ENCODE data around the gene PLTP.
A peak's percentile ranks its signal among the peaks of the same experiment; 100 is the strongest.
"Not testable (repeated sequence)": the region's sequence is repeated elsewhere in the genome, so short reads cannot be mapped to it uniquely, and the experiment has no call there.

PLTP gene

DNA sequence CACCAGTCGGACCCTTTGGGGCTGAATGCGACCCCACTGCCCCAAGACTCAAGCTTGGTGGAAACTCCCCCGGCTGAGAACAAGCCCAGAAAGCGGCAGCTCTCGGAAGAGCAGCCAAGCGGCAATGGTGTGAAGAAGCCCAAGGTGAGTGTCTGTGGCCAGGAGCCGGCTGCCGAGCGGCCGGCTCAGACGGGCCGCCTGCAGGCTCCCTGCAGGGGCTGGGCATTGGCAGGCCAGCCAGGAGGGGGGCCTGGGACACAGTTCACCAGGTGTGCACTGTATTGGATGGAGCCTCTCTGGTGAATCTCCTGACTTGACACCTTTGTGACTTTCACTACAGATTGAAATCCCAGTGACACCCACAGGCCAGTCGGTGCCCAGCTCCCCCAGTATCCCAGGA lies 28.5 kb upstream of the PLTP start:
- FAIRE-seq: no peak
- TF ChIP-seq POLR2A (IDR thresholded peaks at IDR 0.05; ENCODE audit: low read depth, low read length): no peak
- TF ChIP-seq POLR2AphosphoS5 (IDR thresholded peaks at IDR 0.05; ENCODE audit: low read depth, low read length): no peak
- no peak for TF ChIP-seq TAF1 (IDR thresholded peaks at IDR 0.05; ENCODE audit: borderline replicate concordance, low read depth, low read length)
- DNase-seq (ENCODE audit: insufficient read length): no peak

DNA sequence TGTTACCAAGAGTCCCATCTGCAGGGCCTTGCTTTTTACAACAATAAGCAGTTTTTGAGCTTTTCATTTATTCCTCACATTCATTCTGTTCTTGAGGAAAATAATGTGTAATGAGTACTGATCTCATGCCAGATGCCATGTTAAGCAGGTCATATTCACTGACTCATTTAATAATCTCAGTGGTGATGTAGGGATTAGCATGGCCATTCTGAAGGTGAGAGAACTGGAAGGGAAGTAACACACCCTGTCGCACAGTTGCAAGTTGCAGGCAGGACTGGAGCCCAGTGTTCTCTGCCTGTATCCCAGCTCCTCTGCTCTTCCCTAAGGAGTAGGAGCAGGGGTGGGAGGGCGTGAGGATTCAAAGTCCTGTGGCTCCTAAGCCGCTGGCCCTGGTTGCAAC lies 28.1 kb upstream of the PLTP start:
- no peak for TF ChIP-seq POLR2A (IDR thresholded peaks at IDR 0.05; ENCODE audit: low read depth, low read length)
- TF ChIP-seq TAF1 (IDR thresholded peaks at IDR 0.05; ENCODE audit: borderline replicate concordance, low read depth, low read length): no peak
- TF ChIP-seq POLR2AphosphoS5 (IDR thresholded peaks at IDR 0.05; ENCODE audit: low read depth, low read length): no peak
- no peak for DNase-seq (ENCODE audit: insufficient read length)
- FAIRE-seq: no peak

DNA sequence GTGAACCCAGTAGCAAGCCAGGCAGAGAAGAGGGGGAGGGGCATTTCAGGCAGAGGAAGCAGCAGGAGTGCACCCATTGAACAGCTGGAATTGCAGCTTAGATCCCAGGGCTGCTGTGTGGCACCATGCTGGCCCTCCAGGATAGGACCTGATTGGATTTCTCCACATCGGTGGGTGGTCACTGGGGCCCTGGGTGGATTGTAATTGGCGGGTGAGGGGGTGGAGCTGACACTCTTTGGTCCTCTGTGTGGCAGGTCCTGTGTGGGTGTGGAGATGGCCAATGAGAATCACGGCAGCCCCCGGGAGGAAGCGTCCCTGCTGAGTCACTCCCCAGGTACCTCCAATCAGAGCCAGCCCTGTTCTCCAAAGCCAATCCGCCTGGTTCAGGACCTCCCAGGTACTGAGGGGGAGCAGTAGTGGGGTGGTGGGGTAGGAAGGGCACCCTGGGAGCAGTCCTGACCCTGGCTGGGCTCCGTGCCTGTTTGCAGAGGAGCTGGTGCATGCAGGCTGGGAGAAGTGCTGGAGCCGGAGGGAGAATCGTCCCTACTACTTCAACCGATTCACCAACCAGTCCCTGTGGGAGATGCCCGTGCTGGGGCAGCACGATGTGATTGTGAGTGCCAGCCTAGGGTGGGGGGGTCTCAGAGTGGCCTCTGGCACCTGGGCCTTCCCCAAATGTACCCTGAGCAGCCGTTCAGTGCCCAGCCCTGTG lies 26.9 kb upstream of the PLTP start:
- TF ChIP-seq POLR2A (IDR thresholded peaks at IDR 0.05; ENCODE audit: low read depth, low read length) (peak; percentile 24; the same call in 1 of the 2 replicates), POLR2AphosphoS5 (IDR thresholded peaks at IDR 0.05; ENCODE audit: low read depth, low read length) (peak; percentile 40; the same call in 1 of the 2 replicates), TAF1 (IDR thresholded peaks at IDR 0.05; ENCODE audit: borderline replicate concordance, low read depth, low read length) (no peak)
- no peak for FAIRE-seq
- no peak for DNase-seq (ENCODE audit: insufficient read length)

DNA sequence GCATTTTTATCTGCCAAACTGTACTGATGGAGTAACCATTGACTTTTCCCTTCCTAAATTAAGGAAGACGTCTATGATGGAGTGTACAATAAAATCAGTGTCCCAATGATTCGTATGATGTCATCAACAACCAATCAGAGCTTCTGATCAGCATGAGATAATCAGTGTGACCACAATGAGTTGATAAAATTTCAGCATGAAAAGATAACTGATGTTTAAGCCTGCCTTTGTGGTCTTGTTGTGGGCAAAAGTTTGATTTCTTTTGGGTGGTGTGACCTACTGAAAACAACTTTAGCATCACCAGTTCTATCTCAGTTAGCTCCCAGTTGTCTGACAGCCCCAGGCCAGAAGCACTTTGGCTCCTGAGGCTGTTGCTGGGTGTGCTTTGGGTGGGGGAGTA lies 25.8 kb upstream of the PLTP start:
- no peak for TF ChIP-seq POLR2A (IDR thresholded peaks at IDR 0.05; ENCODE audit: low read depth, low read length)
- no peak for TF ChIP-seq TAF1 (IDR thresholded peaks at IDR 0.05; ENCODE audit: borderline replicate concordance, low read depth, low read length)
- TF ChIP-seq POLR2AphosphoS5 (IDR thresholded peaks at IDR 0.05; ENCODE audit: low read depth, low read length): no peak
- FAIRE-seq (no peak), DNase-seq (ENCODE audit: insufficient read length) (no peak)

DNA sequence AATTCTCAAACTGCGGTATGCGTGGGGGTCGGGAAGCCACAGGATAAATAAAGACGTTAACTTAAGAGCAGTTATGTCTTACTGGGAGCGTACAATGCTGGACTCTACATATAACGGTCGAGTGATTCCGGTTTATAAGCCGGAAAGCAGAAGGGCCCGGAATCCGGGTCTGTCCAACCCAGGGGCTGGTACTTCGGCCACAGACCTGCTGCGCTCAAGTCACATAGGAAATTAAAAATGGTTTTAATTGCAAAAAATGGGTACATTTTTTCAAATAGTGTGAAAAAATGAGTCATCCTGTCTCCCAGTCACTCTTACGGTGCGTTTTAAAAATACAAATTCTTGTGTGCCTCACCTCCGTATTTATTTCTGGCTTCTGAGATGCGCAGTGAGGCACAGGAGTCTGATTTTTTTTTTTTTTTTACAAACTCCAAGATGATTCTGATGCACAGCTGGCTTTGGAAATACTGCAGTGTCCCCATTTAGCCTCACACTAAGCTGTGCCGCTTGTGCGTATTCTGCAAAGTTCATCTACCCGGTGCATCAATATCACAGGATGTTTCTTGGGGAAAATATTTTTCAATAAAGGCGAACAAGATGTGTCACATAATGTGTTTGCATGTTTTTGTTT lies 23.6 kb upstream of the PLTP start:
- FAIRE-seq: no peak
- TF ChIP-seq TAF1 (IDR thresholded peaks at IDR 0.05; ENCODE audit: borderline replicate concordance, low read depth, low read length) (no peak), POLR2A (IDR thresholded peaks at IDR 0.05; ENCODE audit: low read depth, low read length) (no peak), POLR2AphosphoS5 (IDR thresholded peaks at IDR 0.05; ENCODE audit: low read depth, low read length) (no peak; the same call in 1 of the 2 replicates)
- no peak for DNase-seq (ENCODE audit: insufficient read length)

DNA sequence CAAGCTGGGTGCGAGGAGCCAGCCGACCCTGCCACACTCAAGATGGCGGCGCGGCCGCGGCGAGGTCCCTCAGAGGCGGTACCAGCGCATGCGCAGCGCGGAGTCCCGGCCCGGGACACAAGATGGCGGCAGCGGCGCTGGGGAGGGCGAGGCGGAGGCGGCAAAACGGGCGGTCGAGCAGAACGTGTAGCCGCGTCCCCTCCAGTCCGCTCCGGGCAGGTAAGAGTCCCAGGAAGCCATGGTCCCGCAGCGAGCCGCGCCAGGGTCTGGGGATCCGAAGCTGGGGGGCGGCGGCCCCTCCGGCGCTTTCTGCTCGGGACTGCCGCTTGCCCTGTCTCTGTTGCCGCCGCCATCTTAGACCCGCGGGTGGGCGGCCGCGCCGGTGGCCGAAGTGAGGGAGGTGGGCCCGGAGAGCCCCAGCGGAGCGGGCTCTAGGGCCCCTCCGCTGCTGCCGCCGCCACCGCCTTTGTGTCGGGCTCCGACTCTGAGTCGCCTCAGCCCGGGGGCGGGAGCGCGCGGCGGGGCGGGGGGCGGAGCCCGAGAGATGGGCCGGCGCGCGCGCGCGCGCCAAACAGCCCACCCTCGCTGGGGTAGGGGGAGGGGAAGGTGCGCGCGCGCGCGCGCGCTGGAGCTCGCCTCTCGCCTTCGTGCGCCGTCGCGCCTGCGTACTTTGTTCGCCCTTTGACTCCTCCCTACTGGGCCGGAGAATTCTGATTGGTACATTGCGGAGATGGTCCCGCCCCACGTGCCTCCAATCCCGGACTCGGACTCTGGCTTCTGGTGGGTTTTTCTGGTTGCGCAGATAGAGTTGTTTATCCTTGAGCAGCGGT lies 22.8 kb upstream of the PLTP start, which contains the start of gene PCIF1:
PCIF1 (plus strand) TSS at position 98 of the 830 bp plus-strand sequence. CDS start 4,317 bp downstream, outside the sequence.
- FAIRE-seq (peak; percentile 85), DNase-seq (ENCODE audit: insufficient read length) (peak; percentile 98)
- TF ChIP-seq POLR2A (IDR thresholded peaks at IDR 0.05; ENCODE audit: low read depth, low read length): peak; percentile 92
- TF ChIP-seq TAF1 (IDR thresholded peaks at IDR 0.05; ENCODE audit: borderline replicate concordance, low read depth, low read length): peak; percentile 98
- peak; percentile 87 for TF ChIP-seq POLR2AphosphoS5 (IDR thresholded peaks at IDR 0.05; ENCODE audit: low read depth, low read length)

DNA sequence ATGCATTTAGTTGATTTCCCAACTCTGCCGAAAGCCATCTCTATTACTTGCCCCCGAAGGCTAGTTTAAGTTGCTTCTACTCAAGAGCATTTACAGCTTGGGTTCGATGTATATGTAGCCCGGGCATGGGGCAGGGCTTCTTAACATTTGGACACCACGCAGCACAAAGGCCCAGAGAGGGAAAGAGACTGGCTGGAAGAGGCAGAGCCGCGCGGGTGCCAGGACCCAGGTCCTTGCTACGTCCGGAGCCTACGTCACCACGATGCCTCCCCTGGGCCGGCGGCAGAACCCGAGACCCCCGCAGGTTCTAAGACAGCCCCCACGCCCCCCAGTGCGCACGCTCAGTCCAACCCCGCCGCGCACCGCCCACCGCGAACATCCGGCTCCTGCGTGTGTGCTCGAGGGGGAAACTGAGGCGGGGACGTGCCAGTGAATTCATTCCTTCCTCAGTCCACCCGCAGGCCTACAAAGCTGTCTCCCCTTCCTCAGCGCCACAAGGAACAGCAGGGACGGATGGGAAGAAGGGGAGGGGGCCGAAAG lies 22.2 kb upstream of the PLTP start:
- FAIRE-seq: no peak
- DNase-seq (ENCODE audit: insufficient read length): peak; percentile 46

DNA sequence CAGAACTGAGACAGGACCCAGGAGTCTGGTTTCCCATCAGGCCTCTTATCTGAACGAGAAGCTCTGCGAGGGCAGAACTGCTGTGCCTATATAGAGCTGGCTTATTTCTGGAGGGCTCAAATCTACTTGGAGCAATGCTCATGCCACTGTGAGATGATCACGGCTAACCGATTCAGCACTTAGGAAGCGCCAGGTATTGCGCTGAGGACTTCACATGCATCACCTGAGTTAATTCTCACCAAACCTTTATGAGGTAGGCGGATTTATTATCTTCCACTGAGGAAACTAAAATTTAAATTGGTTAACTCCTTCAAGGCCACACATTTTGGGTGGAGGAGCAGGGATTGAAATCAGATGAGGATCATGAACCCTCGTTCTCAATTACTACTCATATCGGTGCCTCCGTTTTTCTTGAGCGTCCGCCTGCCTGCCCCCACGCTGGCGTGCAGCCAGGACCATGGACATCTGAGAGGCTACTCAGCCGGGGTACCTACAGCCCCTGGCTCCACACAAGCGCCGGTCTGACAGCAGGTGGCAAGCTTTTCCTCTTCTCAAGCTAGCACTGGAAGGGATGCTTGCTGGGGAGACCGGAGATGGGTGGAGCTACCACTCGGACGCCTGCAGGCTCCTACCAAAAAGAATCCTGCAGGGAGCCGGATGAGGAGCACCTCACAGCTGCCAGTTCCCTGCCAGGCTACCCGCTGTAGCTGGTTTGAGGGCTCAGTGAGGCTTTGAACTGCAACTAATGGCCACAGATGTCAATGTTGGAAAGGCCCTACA lies 21.5 kb upstream of the PLTP start:
- DNase-seq (ENCODE audit: insufficient read length) (peak; percentile 65), FAIRE-seq (no peak)
- TF ChIP-seq POLR2A (IDR thresholded peaks at IDR 0.05; ENCODE audit: low read depth, low read length) (no peak), POLR2AphosphoS5 (IDR thresholded peaks at IDR 0.05; ENCODE audit: low read depth, low read length) (no peak; the same call in 1 of the 2 replicates), TAF1 (IDR thresholded peaks at IDR 0.05; ENCODE audit: borderline replicate concordance, low read depth, low read length) (no peak)

More for the DNA sequence above, 22.2 kb upstream of the PLTP start:
- TF ChIP-seq TAF1 (IDR thresholded peaks at IDR 0.05; ENCODE audit: borderline replicate concordance, low read depth, low read length) (no peak), POLR2A (IDR thresholded peaks at IDR 0.05; ENCODE audit: low read depth, low read length) (no peak), POLR2AphosphoS5 (IDR thresholded peaks at IDR 0.05; ENCODE audit: low read depth, low read length) (no peak)

DNA sequence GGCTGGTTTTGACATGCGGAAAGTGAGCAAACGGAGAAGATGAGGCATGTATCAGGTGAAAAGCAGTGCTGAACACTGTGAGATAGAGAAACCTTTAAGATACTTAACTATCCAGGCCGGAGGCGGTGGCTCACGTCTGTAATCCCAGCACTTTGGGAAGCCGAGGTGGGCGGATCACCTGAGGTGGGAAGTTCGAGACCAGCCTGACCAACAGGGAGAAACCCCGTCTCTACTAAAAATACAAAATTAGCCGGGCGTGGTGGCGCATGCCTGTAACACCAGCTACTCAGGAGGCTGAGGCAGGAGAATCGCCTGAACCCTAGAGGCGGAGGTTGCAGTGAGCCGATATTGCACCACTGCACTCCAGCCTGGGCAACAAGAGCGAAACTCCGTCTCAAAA lies 19.7 kb upstream of the PLTP start:
- not testable (repeated sequence) for FAIRE-seq; DNase-seq (ENCODE audit: insufficient read length)

DNA sequence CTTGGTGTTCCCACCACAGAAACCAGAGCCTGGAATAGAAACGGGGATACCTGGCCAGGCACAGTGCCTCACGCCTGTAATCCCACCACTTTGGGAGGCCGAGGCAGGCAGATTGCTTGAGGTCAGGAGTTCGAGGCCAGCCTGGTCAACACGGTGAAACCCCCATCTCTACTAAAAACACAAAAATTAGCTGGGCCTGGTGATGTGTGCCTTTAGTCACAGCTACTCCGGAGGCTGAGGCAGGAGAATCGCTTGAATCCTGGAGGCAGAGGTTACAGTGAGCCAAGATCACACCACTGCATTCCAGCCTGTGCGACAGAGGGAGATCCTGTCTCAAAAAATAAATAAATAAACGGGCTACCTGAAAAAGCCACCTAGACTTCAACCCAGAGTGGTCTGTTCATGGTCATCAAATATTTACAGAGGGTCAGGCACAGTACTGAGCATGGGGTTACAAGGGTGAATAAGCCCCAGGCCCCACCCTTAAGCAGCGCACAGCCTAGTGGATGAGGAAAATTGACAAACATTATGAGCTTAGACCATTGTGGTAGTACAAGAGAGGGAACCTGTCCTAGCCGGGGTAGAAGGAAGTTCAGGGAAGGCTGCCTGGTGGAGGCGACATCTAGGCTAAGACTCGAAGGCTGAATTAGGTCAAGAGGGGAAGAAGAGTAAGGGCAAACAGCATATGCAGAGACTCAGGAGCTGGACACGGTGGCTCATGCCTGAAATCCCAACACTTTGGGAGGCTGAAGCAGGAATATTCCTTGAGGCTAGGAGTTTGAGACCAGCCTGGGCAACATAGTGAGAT lies 15.3 kb upstream of the PLTP start:
- DNase-seq (ENCODE audit: insufficient read length) (no peak), FAIRE-seq (no peak)
- TF ChIP-seq POLR2AphosphoS5 (IDR thresholded peaks at IDR 0.05; ENCODE audit: low read depth, low read length): no peak
